ENCODE data around the gene STX1A. TPM values are rescaled to one million over a fixed set of nuclear protein-coding genes. Genes with fewer than 3 reads are reported as not detected.

STX1A gene
- total RNA-seq, 1 donor from 2014 or later, result 7.2 TPM

- DNase-seq (ENCODE audit: low read depth in 2 of 2), result no peak
These were observed 66.9 kb downstream of the STX1A start for GRCh38 chr7:73652541-73652949.

- no peak for DNase-seq (ENCODE audit: low read depth in 2 of 2)
These were observed 68.9 kb downstream of the STX1A start for GRCh38 chr7:73650524-73650923.

GRCh38 chr7:73649576-73649975 lies 69.9 kb downstream of the STX1A start:
- no peak for DNase-seq (ENCODE audit: low read depth in 2 of 2)

Other genes starting within 250 kb of the STX1A start
- 37.2 and 37.3 TPM in 2 replicates for gene BAZ1B, start 197.4 kb downstream of the STX1A start, total RNA-seq
- gene BCL7B, start 162.0 kb downstream of the STX1A start, total RNA-seq, result 21.3 and 24.9 TPM in 2 replicates
- gene TBL2, start 141.1 kb downstream of the STX1A start, total RNA-seq, result 38.6 and 70.0 TPM in 2 replicates
- gene MLXIPL, start 95.1 kb downstream of the STX1A start, total RNA-seq, result not detected in 2 replicates
- gene VPS37D, start 51.8 kb downstream of the STX1A start, total RNA-seq, result 2.7 and 3.8 TPM in 2 replicates
- gene DNAJC30, start 36.2 kb downstream of the STX1A start, total RNA-seq, result 1.0 and 2.0 TPM in 2 replicates
- 33.1 and 38.0 TPM in 2 replicates for gene BUD23, start 36.1 kb downstream of the STX1A start, total RNA-seq
- 7.1 and 7.7 TPM in 2 replicates for gene ABHD11, start 19.1 kb upstream of the STX1A start, total RNA-seq
- 0.13 and 0.26 TPM in 2 replicates for gene CLDN3, start 50.6 kb upstream of the STX1A start, total RNA-seq
- under 0.01 and 0.25 TPM in 2 replicates for gene CLDN4, start 111.3 kb upstream of the STX1A start, total RNA-seq
- 0.90 and 1.0 TPM in 2 replicates for gene METTL27, start 122.8 kb upstream of the STX1A start, total RNA-seq
- gene TMEM270, start 141.5 kb upstream of the STX1A start, total RNA-seq, result not detected in 2 replicates